A673 (cell line): Measurements from ENCODE around the gene TRPM3.

ENCODE experiments used
- EZH2 ChIP-seq: fragments of 200-600 bp; sonication (generic); IDR thresholded peaks from 2 replicates; pipeline ENCODE4 v1.6.1; 2017; ENCODE audit warnings: borderline replicate concordance, low read depth, mild to moderate bottlenecking, mixed read lengths, antibody characterized with exemption, low read length; ENCODE audit not compliant: poor library complexity, severe bottlenecking
- TF ChIP-seq, protein P1 (sequence below): fragments of 300-800, 200-600 bp; sonication (generic); conservative IDR thresholded peaks from 2 replicates; pipeline ENCODE4 v1.5.1; 2017; ENCODE audit warnings: low read depth, mild to moderate bottlenecking, antibody characterized with exemption, low read length, moderate library complexity, mixed read lengths

DNA sequence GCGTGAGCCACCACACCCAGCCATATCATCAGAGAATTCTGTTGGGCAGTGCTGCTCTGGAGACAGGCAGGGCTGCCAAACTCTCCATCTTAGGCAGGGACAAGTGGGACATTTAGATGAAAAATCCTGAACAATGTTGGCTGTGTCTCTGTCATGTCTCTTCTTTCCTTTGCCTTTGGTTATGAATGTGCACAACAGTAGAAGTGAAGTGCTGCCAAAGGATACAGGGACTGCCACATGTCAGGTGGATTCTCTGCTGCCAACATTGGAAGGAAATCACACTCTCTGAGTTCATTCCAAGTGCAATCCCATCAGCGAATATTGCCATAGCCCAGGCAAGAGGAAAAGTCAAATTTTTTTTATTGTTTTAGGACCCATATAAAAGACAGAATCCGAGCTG, 348.8 kb downstream of the TRPM3 start:
- TF ChIP-seq, protein P1, sequence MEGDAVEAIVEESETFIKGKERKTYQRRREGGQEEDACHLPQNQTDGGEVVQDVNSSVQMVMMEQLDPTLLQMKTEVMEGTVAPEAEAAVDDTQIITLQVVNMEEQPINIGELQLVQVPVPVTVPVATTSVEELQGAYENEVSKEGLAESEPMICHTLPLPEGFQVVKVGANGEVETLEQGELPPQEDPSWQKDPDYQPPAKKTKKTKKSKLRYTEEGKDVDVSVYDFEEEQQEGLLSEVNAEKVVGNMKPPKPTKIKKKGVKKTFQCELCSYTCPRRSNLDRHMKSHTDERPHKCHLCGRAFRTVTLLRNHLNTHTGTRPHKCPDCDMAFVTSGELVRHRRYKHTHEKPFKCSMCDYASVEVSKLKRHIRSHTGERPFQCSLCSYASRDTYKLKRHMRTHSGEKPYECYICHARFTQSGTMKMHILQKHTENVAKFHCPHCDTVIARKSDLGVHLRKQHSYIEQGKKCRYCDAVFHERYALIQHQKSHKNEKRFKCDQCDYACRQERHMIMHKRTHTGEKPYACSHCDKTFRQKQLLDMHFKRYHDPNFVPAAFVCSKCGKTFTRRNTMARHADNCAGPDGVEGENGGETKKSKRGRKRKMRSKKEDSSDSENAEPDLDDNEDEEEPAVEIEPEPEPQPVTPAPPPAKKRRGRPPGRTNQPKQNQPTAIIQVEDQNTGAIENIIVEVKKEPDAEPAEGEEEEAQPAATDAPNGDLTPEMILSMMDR: no peak
- TF ChIP-seq EZH2: no peak
